Thyroid gland (tissue), 4 donors: ENCODE results near the gene SLC38A10. TPM values are rescaled to one million over a fixed set of nuclear protein-coding genes. Genes with fewer than 3 reads are reported as not detected.
A peak's percentile ranks its signal among the peaks of the same experiment; 100 is the strongest.

Experiments
- DNase-seq, 2 donors: peaks; one replicate each; pipeline ENCODE4 v3.0.0-alpha.2; 2019
- H3K27ac ChIP-seq, 3 donors: fragments of 200-600 bp; sonication (generic); 1 replicate in 2 of 3; 2 replicates in 1 of 3; pipeline ENCODE4 v1.5.1; 2016 to 2019; ENCODE audit warnings: mild to moderate bottlenecking in 1 of 3, moderate library complexity in 1 of 3
- H3K27me3 ChIP-seq: fragments of 200-600 bp; sonication (generic); one replicate; pipeline ENCODE4 v1.5.1; 2019
- H3K36me3 ChIP-seq, 2 donors: fragments of 200-600 bp; sonication (generic); one replicate each; pipeline ENCODE4 v1.5.1; 2016 to 2019
- H3K4me1 ChIP-seq, 2 donors: fragments of 200-600 bp; sonication (generic); one replicate each; pipeline ENCODE4 v1.5.1; 2017 to 2019
- H3K4me3 ChIP-seq, 3 donors: fragments of 200-600 bp; sonication (generic); replicated peaks in 1 of 3; 1 replicate in 2 of 3; 2 replicates in 1 of 3; pipeline ENCODE4 v1.5.1; 2016; ENCODE audit warnings: mild to moderate bottlenecking in 1 of 3
- H3K9me3 ChIP-seq: fragments of 200-600 bp; sonication (generic); one replicate; pipeline ENCODE4 v1.5.1; 2017
- CTCF ChIP-seq, 6 experiments: fragments of 200-600 bp in 3 of 6; fragments of 450-650 bp in 3 of 6; sonication (generic) in 3 of 6; IDR thresholded peaks; one replicate each; pipeline ENCODE4 v1.5.1; 2016 to 2019; ENCODE audit warnings: antibody characterized with exemption in 6 of 6, mild to moderate bottlenecking in 2 of 6, inconsistent platforms in 1 of 6, moderate library complexity in 1 of 6
- POLR2A ChIP-seq, 2 donors: fragments of 450-650 bp; IDR thresholded peaks; one replicate each; pipeline ENCODE4 v1.6.1; 2017; ENCODE audit warnings: antibody characterized with exemption in 2 of 2, mild to moderate bottlenecking in 2 of 2, moderate library complexity in 1 of 2
- WGBS, 2 donors: methylation state at CpG; one replicate each; pipeline ENCODE4 v1.1.5; 2017; 5-methylcytosine and 5-hydroxymethylcytosine counted together
- intact Hi-C: fragments of 100-400 bp; cut with DNase I; formaldehyde crosslinking; loops from one replicate; pipeline ENCODE4 v1.15.1; 2023
- total RNA-seq, 4 donors: library from RNA; depleted of rRNA; stranded (reverse); fragments of >200 nt; gene quantifications; one replicate each; pipeline ENCODE4 v1.2.3, GENCODE V29; 2016

SLC38A10 gene
- total RNA-seq, 4 donors from 2014 or later = 81.8 to 140 (median 121) TPM

DNA sequence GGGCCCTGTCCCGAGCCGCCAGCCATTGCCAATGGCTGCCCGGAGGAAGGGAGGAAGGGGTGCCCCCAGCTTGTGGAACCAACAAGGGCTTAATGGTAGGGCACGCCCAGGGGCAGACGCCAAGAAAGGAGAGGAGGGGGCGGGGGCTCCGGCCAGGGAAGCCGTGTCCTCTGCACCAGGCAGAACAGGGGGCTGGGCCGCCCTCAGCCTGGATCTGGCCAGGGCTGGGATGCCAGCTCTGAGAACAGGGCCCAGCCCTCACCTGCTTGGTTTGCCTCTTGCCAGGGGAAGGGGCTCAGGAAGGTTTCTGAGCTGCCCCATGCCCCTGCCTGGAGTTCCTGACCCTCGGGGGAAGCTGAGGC lies 35.8 kb upstream of the SLC38A10 start:
- TF ChIP-seq POLR2A (IDR thresholded peaks at IDR 0.05) (no peak), CTCF (IDR thresholded peaks at IDR 0.05) (no peak)
- WGBS, 2 donors = 10 to 41% methylated on average over 2 to 6 of the region's 10 CpGs
- no peaks in the 10 kb centered on the region for H3K9me3 ChIP-seq
- no peak overlapping the region for H3K4me3 ChIP-seq
- peaks cover 15 to 38% of the 10 kb centered on the region in 2 donors for H3K4me1 ChIP-seq
- H3K27ac ChIP-seq = peak overlapping the region in 1 of 3 donors; percentile 81
- DNase-seq = peak; percentile 74 to 75
- intact Hi-C loops = no loop called here
- H3K36me3 ChIP-seq = no peaks in the 10 kb centered on the region
- H3K27me3 ChIP-seq = no peaks in the 10 kb centered on the region

DNA sequence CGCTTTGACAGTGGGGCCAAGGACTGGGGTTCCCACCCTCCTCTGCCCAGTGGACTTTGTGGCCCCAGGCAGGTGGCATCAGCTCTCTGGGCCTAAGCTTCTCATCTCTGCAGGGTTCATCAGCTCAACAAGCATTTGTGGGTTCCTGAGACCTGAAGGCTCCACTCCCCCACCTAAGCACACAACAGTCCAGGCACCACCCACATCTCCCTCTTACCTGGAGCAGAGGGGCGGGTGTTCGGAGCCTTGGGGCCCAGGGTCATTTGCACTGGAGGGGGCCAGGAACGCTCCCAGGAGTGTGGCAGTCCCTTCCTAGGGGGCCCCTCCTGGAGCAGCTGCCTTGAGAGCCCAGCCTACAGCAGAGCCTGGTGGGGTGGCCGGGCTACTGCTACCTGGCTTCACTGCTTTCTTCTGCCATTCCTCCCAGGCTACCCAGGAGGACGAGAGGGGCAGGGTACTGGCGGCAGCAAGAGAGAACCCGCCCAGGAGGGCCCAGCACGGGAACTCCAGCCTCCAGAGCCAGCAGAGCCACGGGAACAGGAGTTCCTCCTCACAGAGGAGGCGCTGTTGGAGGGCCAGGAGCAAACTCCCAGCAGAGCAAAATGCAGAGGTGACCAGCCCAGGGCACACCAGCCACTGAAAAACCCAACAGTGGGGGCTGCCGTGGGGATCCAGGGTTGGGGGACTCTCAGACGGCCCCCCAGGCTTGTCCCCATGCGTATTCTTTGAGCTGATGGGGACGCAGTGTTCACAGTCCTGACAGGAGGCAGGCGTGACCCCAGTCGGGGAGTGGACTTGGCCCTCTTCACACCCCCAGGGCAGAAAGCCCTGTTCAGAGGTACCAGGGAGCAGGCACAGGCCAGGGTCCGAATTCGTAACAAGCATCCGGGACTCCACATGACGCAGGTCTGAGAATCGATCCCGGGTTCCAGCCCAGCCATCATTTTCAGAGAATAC lies 35.1 kb upstream of the SLC38A10 start:
- TF ChIP-seq CTCF (IDR thresholded peaks at IDR 0.05) (peak in 2 of 6 experiments; percentile 14 to 15), POLR2A (IDR thresholded peaks at IDR 0.05) (no peak)
- H3K27me3 ChIP-seq = no peaks in the 10 kb centered on the region
- no peaks in the 10 kb centered on the region for H3K9me3 ChIP-seq
- 49 to 71% methylated on average over 1 to 11 of the region's 23 CpGs for WGBS, 2 donors
- H3K27ac ChIP-seq = peak overlapping the region; percentile 58 to 81 (median 79)
- intact Hi-C loops = no loop called here
- no peaks in the 10 kb centered on the region for H3K36me3 ChIP-seq
- peaks cover 15 to 38% of the 10 kb centered on the region in 2 donors for H3K4me1 ChIP-seq
- no peak overlapping the region for H3K4me3 ChIP-seq
- peak; percentile 78 to 82 for DNase-seq

DNA sequence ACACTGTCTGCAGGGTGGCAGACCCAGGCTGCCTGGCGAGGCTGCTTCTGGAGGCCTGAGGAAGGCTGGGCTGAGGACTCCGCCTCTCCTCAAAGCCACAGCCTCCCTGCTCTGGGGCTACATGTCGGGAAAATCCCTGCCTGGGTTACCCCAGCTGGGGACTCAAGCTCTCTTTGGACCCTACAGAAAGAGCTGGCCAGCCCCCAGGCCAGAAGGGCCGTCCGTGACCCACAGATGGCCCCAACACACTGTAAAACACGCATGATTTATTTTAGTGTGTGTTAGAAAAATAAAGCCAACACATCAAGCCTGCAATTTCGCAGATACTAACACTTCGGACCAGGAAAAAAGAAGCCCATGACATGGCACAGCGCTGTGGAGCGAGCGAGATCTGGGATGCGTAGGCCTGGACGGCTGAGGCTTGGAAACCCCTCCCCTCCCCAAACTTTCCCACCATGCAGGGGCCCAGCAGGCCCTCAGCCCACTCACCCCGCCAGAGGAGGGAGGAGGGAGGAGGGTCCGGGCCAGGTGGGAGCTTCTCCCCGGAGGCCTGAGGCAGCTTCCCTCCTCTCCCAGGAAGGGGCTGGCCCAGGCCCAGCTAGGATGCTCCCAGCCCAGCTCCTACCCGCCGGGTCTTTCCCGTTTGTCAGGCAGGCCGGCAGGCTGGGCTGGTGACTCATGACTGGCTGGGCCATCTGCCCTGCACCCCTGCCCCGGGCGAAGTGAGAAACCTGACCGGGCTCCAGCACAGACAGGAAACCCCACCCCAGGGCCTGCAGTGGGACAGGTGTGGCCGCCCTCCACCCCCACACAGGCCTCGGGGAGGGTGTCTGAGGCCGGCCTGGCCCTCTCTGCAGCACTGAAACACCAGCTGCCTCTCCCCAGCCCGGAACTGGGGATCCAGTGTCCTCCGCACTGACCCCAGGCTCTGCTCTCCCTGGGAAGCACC lies 34.1 kb upstream of the SLC38A10 start:
- 37 to 47% methylated on average over 19 of the region's 28 CpGs for WGBS, 2 donors
- H3K27me3 ChIP-seq = no peaks in the 10 kb centered on the region
- no peak for TF ChIP-seq POLR2A (IDR thresholded peaks at IDR 0.05)
- TF ChIP-seq CTCF (IDR thresholded peaks at IDR 0.05) = no peak
- DNase-seq = peak; percentile 91 to 92
- H3K4me3 ChIP-seq = no peak overlapping the region
- intact Hi-C loops = no loop called here
- peak overlapping the region; percentile 58 to 81 (median 79) for H3K27ac ChIP-seq
- H3K9me3 ChIP-seq = no peaks in the 10 kb centered on the region
- H3K36me3 ChIP-seq = no peaks in the 10 kb centered on the region
- H3K4me1 ChIP-seq = peaks cover 15 to 38% of the 10 kb centered on the region in 2 donors

DNA sequence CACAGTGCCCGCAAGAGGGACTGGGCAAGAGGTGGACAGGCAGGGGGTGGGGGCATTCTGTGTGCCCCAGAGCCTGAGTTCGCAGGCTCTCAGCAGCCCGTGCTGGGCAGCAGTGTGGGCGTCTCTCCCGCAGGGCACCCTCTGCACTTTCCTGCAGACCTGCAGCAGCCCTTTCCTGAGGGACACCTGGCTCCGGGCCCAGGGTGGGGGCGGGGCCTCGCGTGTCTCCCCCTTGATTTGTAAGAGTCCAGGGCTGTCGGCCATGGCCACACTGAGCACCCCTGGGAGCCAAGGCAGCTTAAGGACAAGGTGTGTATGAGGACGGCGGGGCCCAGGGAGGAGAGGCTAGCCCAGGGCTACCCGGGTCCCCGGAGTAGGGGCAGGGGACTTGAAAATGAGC lies 33.4 kb upstream of the SLC38A10 start:
- peak; percentile 67 to 78 for DNase-seq
- Histone ChIP-seq H3K27ac (peak overlapping the region in 2 of 3 donors; percentile 79 to 81), H3K4me1 (peaks cover 15 to 39% of the 10 kb centered on the region in 2 donors), H3K4me3 (no peak overlapping the region), H3K27me3 (no peaks in the 10 kb centered on the region), H3K36me3 (no peaks in the 10 kb centered on the region), H3K9me3 (no peaks in the 10 kb centered on the region)
- 41 to 47% methylated on average over 7 to 12 of the region's 14 CpGs for WGBS, 2 donors
- intact Hi-C loops = no loop called here
- TF ChIP-seq POLR2A (IDR thresholded peaks at IDR 0.05) (no peak), CTCF (IDR thresholded peaks at IDR 0.05) (no peak)
